Transverse colon (tissue), 4 donors: ENCODE data around the gene RESF1. TPM values are rescaled to one million over a fixed set of nuclear protein-coding genes. Genes with fewer than 3 reads are reported as not detected.
"Not testable (repeated sequence)": the region's sequence is repeated elsewhere in the genome, so short reads cannot be mapped to it uniquely, and the experiment has no call there.

Source experiments
- DNase-seq: peaks from one replicate; pipeline ENCODE4 v3.0.0-alpha.2; 2019
- H3K27ac ChIP-seq, 4 donors: fragments of 200-600 bp; sonication (generic); 2 replicates each; pipeline ENCODE4 v1.5.1; 2016 to 2018; ENCODE audit warnings: inconsistent platforms in 4 of 4
- H3K27me3 ChIP-seq: fragments of 200-600 bp; sonication (generic); 2 replicates; pipeline ENCODE4 v1.5.1; 2017; ENCODE audit warnings: inconsistent platforms
- H3K36me3 ChIP-seq, 4 donors: fragments of 200-600 bp; sonication (generic); 2 replicates each; pipeline ENCODE4 v1.5.1; 2017 to 2019; ENCODE audit warnings: inconsistent platforms in 4 of 4
- H3K4me1 ChIP-seq, 4 donors: fragments of 200-600 bp; sonication (generic); 2 replicates each; pipeline ENCODE4 v1.5.1; 2017 to 2020; ENCODE audit warnings: inconsistent platforms in 4 of 4
- H3K4me3 ChIP-seq, 4 donors: fragments of 200-600 bp; sonication (generic); 1 replicate in 1 of 4; 2 replicates in 3 of 4; pipeline versions ENCODE4 v1.5.1 to v1.6.1; 2017 to 2019; ENCODE audit warnings: inconsistent platforms in 4 of 4
- H3K9me3 ChIP-seq, 2 donors: fragments of 200-600 bp; sonication (generic); 2 replicates each; pipeline ENCODE4 v1.5.1; 2017 to 2019; ENCODE audit warnings: inconsistent platforms in 2 of 2
- CTCF ChIP-seq, 5 experiments: fragments of 200-600 bp in 3 of 5; fragments of 450-650 bp in 2 of 5; sonication (generic) in 3 of 5; IDR thresholded peaks; 1 replicate in 2 of 5; 2 replicates in 3 of 5; pipeline ENCODE4 v1.5.1; 2016 to 2017; ENCODE audit warnings: antibody characterized with exemption in 5 of 5, inconsistent platforms in 3 of 5, mild to moderate bottlenecking in 2 of 5, moderate library complexity in 1 of 5
- EP300 ChIP-seq: sonication (generic); formaldehyde crosslinking; IDR thresholded peaks from one replicate; pipeline ENCODE4 v1.6.1; 2017; ENCODE audit warnings: antibody characterized with exemption, low read depth
- POLR2A ChIP-seq: fragments of 450-650 bp; IDR thresholded peaks from one replicate; pipeline ENCODE4 v1.6.1; 2016; ENCODE audit warnings: antibody characterized with exemption, mild to moderate bottlenecking, moderate library complexity
- POLR2AphosphoS5 ChIP-seq, 3 donors: sonication (generic); formaldehyde crosslinking; IDR thresholded peaks; one replicate each; pipeline ENCODE4 v1.6.1; 2016; ENCODE audit warnings: antibody characterized with exemption in 3 of 3
- WGBS, 2 donors: methylation state at CpG; one replicate each; pipeline ENCODE4 v1.1.5; 2018; ENCODE audit warnings: low coverage in 1 of 2; 5-methylcytosine and 5-hydroxymethylcytosine counted together
- in situ Hi-C, 4 donors: fragments of 200-750 bp; cut with MboI; loops; one replicate each; pipeline versions ENCODE4 v1.15.0 to v1.15.1; 2017; ENCODE audit warnings: low sequenced_read_pairs in 3 of 4, low pct_ligation_motif_present in 1 of 4, low pct_unique_long_range_greater_than_20kb in 1 of 4
- intact Hi-C: fragments of 100-400 bp; cut with DNase I; formaldehyde crosslinking; loops from one replicate; pipeline ENCODE4 v1.15.1; 2023; ENCODE audit warnings: low total_unique reads
- total RNA-seq, 4 donors: library from RNA; depleted of rRNA; stranded (reverse); fragments of >200 nt; gene quantifications; one replicate each; pipeline ENCODE4 v1.1.0, GENCODE V29; 2016

The RESF1 gene
- total RNA-seq, 4 donors from 2014 or later = 23.3 to 81.8 (median 35.1) TPM

DNA sequence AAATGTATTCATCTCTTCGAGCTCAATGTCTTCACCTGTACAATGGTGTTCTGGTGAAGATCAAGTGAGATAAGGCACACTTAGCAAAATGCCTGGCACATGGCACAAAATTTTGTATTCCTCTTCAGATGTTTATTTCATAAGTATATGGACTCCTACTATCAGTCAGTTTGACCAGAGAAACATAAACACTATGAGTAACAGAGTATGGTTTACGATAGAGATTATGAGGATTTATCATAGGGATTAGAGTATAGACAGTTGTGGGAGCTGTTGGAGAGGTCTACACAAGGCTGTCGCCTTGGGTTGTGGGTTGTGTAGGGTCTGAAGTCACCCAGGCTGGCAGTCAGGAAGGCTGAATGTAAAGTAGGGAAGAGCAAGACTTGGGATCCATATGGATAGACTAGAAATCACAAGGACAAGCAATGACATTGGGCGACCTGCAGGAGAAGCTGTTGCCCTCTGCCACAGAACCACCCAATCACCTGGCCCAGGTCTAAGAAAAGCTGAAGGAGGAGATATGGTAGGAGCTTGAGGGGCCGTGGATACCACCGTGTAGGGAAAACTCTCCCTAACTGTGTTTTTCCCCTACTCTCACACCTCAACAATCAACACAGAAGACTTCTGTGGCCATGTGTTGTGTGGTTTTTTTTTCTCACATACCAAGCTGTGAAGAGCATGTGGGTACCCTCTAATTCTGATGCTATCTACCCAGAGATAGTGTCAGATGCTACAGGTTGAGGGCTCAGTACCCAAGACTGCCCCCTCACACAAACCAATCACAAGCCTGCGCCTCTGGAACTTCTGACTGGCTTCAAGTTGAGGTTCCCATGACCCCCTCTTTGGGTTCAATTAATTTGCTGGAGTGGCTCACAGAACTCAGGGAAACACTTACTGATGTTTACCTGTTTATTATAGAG is 27.2 kb upstream of the RESF1 start:
- Histone ChIP-seq H3K4me1 (no peaks in the 10 kb centered on the region), H3K4me3 (no peak overlapping the region), H3K27me3 (no peaks in the 10 kb centered on the region), H3K9me3 (no peaks in the 10 kb centered on the region), H3K36me3 (no peaks in the 10 kb centered on the region), H3K27ac (no peak overlapping the region)
- TF ChIP-seq POLR2AphosphoS5 (IDR thresholded peaks at IDR 0.05) (no peak), CTCF (IDR thresholded peaks at IDR 0.05) (no peak), POLR2A (no peak), EP300 (no peak)
- 71 to 74% methylated on average over 6 to 7 of the region's 7 CpGs for WGBS, 2 donors
- in situ Hi-C loops = no loop called here
- no peak for DNase-seq
- intact Hi-C loops = no loop called here

DNA sequence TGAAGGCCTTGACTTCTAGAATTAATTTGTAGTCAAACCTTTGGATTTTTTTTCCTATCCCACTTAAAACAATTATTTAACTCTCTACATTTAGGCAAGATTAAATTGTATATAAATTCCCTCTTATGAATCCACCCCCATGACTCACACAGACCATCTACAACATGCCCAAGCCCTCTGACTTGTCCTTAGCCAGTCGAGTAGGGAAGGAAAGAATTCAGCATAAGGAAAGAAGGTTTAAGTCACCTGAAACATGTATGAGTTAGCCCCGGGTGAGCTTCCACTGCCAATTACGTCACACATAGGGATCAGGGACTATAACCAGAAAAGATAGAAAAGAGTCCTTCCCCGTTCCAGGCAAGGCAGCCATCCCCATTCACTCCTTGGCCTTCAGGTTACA is 14.9 kb upstream of the RESF1 start:
- Histone ChIP-seq H3K27me3 (no peaks in the 10 kb centered on the region), H3K4me3 (no peak overlapping the region), H3K27ac (no peak overlapping the region), H3K4me1 (no peaks in the 10 kb centered on the region), H3K36me3 (no peaks in the 10 kb centered on the region), H3K9me3 (peaks cover 4 to 7% of the 10 kb centered on the region in 2 donors)
- WGBS, 2 donors = 78 to 91% methylated on average over 3 to 4 of the region's 4 CpGs
- no peak for TF ChIP-seq CTCF (IDR thresholded peaks at IDR 0.05)
- TF ChIP-seq POLR2A = no peak
- TF ChIP-seq POLR2AphosphoS5 (IDR thresholded peaks at IDR 0.05) = no peak
- TF ChIP-seq EP300 = no peak
- intact Hi-C loops = no loop called here
- DNase-seq = no peak
- in situ Hi-C loops = no loop called here

- DNase-seq = no peak
- intact Hi-C loops (no loop called here), in situ Hi-C loops (no loop called here)
- 97 to 98% methylated on average over 5 to 6 of the region's 6 CpGs for WGBS, 2 donors
- no peak overlapping the region for H3K4me3 ChIP-seq
- TF ChIP-seq CTCF (IDR thresholded peaks at IDR 0.05) (no peak), POLR2AphosphoS5 (IDR thresholded peaks at IDR 0.05) (no peak), EP300 (no peak), POLR2A (no peak)
- no peaks in the 10 kb centered on the region for H3K4me1 ChIP-seq
- H3K27me3 ChIP-seq = no peaks in the 10 kb centered on the region
- no peak overlapping the region for H3K27ac ChIP-seq
- H3K9me3 ChIP-seq = peaks cover 4 to 7% of the 10 kb centered on the region in 2 donors
- no peaks in the 10 kb centered on the region for H3K36me3 ChIP-seq
Measured at GRCh38 chr12:31947971-31948370, 11.2 kb upstream of the RESF1 start.

DNA sequence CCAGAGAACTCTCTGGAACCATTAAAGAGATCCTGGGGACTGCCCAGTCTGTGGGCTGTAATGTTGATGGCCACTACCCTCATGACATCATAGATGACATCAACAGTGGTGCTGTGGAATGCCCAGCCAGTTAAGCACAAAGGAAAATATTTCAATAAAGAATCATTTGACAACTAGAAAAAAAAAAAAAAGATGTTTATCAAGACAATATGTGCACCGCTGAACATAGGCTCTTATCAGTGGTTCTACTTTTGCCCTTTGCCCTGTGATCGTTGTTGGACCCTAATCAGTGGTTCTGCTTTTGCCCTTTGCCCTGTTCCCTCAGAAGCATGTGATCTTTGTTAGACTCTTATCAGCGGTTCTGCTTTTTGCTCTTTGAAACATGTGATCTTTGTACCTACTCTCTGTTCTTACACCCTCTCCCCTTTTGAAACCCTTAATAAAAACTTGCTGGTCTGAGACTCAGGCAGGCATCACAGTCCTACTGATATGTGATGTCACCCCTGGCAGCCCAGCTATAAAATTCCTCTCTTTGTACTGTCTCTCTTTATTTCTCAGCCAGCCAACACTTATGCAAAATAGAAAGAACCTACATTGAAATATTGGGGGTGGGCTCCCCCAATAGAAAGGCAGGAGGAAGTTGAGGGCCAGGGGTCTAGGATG is 10.4 kb upstream of the RESF1 start:
- WGBS, 2 donors = 29 to 53% methylated on average over 3 of the region's 3 CpGs
- H3K27ac ChIP-seq, intact Hi-C loops, H3K36me3 ChIP-seq, H3K4me3 ChIP-seq, H3K27me3 ChIP-seq, H3K9me3 ChIP-seq, in situ Hi-C loops, H3K4me1 ChIP-seq, DNase-seq: not testable (repeated sequence)
